ENCODE measurements around the gene KIF2A.

- TF ChIP-seq SMC3 (IDR thresholded peaks at IDR 0.05; ENCODE audit: low read depth, low read length): no peak
- no peak for TF ChIP-seq CTCF (conservative IDR thresholded peaks at IDR 0.05; ENCODE audit: low read depth, low read length)
- TF ChIP-seq RAD21 (IDR thresholded peaks at IDR 0.05; ENCODE audit: low read length): no peak
- no peak for TF ChIP-seq RCOR1 (IDR thresholded peaks at IDR 0.05; ENCODE audit: insufficient replicate concordance, low read length)
- no peak for TF ChIP-seq MAZ (IDR thresholded peaks at IDR 0.05; ENCODE audit: borderline replicate concordance, low read depth, low read length)
- no peak for TF ChIP-seq CEBPB (IDR thresholded peaks at IDR 0.05; ENCODE audit: low read depth, low read length)
- TF ChIP-seq POLR2A (IDR thresholded peaks at IDR 0.05; ENCODE audit: low read depth, low read length): no peak
- no peak for TF ChIP-seq RFX5 (IDR thresholded peaks at IDR 0.05; ENCODE audit: low read depth, low read length)
- TF ChIP-seq, protein P1, sequence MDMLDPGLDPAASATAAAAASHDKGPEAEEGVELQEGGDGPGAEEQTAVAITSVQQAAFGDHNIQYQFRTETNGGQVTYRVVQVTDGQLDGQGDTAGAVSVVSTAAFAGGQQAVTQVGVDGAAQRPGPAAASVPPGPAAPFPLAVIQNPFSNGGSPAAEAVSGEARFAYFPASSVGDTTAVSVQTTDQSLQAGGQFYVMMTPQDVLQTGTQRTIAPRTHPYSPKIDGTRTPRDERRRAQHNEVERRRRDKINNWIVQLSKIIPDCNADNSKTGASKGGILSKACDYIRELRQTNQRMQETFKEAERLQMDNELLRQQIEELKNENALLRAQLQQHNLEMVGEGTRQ (IDR thresholded peaks at IDR 0.05; ENCODE audit: low read depth, low read length): no peak
- TF ChIP-seq NFE2L2 (IDR thresholded peaks at IDR 0.05; ENCODE audit: low read depth, low read length): no peak
- TF ChIP-seq CHD1 (IDR thresholded peaks at IDR 0.05; ENCODE audit: low read depth, low read length): no peak
- TF ChIP-seq ELK1 (IDR thresholded peaks at IDR 0.05; ENCODE audit: borderline replicate concordance, low read depth, low read length): no peak
- TF ChIP-seq MAFK (IDR thresholded peaks at IDR 0.05; ENCODE audit: low read depth, low read length): no peak
- TF ChIP-seq BHLHE40 (IDR thresholded peaks at IDR 0.05; ENCODE audit: low read depth, low read length): no peak
Measured at GRCh38 chr5:62348723-62349481, 42.9 kb downstream of the KIF2A start.

Data from IMR-90 (cell line).